ENCODE data around the gene B2M.
"Not testable (repeated sequence)": the region's sequence is repeated elsewhere in the genome, so short reads cannot be mapped to it uniquely, and the experiment has no call there.

Gene B2M

DNA sequence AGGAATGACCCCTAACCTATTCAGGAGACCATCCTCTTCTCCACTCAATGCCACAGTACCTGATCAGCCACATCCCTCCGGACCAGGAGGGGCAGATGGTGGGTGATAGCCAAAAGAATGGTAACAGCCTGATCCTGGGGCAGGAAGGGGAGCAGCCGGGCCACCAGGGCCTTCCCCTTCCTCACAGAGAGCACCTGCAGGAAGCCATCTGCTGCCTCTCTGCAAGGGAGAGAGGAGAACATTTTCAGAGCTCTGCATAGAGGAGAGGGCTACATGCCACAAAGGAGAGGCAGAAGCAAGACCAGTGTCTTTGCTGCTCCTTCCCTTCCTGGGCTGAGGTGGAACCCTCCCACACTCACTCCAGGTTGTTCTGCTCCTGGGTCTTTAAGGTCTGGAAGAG lies 42.4 kb upstream of the B2M start:
- TF ChIP-seq CTCF (IDR thresholded peaks at IDR 0.05; ENCODE audit: low read depth, low read length): no peak
- DNase-seq (ENCODE audit: extremely low read depth, low read depth): no peak

DNA sequence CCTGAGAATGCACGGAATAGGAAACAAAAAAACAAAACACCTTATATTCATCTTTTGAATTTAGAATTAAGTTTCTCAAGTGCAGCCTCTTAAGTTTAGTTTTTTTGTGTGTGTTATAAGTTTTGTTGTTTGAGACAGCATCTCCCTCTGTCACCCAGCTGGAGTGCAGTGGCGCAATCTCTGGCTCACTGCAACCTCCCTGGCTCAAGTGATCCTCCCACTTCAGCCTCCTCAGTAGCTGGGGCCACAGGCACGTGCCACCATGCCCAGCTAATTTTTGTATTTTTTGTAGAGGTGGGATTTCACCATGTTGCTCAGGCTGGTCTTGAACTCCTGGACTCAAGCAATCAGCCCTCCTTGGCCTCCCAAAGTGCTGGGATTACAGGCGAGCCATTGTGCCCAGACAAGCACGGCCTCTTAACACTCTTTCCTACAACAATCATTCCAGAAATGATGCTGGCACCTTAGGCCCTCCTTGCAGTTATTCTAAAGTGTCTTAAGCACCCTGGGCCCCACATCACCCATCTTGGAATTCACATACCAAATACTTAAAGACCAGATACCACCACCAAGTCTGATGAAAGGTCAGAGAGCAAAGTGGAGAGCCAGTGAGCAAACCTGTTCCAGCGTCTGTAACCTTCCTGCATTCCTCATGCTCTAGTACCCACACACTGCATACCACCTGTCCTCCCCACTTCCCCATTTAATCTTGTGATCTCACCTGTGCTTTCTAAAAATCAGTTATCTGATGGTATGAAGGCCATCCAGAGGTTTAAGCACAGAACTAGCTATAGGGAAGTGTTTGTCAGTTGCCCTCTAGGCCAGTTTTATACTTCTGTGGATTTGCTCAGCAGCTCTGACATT lies 41.0 kb upstream of the B2M start:
- DNase-seq (ENCODE audit: extremely low read depth, low read depth): no peak
- no peak for TF ChIP-seq CTCF (IDR thresholded peaks at IDR 0.05; ENCODE audit: low read depth, low read length)

GRCh38 chr15:44673639-44674038 lies 37.7 kb upstream of the B2M start:
- TF ChIP-seq CTCF (IDR thresholded peaks at IDR 0.05; ENCODE audit: low read depth, low read length): no peak
- no peak for DNase-seq (ENCODE audit: extremely low read depth, low read depth)

GRCh38 chr15:44675911-44676310 lies 35.4 kb upstream of the B2M start:
- no peak for DNase-seq (ENCODE audit: extremely low read depth, low read depth)
- no peak for TF ChIP-seq CTCF (IDR thresholded peaks at IDR 0.05; ENCODE audit: low read depth, low read length)

DNA sequence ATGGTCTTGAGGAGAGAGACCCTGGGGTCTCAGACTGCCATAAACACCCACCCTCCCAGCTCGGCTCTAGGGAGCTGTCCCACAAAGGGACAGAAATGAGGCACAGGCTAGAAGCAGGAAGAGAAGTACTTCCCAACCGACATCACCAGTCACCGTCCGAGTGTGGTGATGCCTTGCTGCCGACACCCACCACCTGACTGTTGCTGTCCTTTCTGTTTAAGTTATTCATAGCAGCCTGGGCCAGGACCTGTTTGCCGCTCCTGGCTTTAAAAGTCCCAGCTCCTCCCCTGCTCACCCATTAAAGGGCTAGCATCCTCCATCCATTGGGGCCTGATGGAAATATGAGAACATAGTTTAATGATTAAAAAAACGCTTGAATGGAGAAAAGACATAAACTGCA lies 34.6 kb upstream of the B2M start:
- no peak for TF ChIP-seq CTCF (IDR thresholded peaks at IDR 0.05; ENCODE audit: low read depth, low read length)
- no peak for DNase-seq (ENCODE audit: extremely low read depth, low read depth)

DNA sequence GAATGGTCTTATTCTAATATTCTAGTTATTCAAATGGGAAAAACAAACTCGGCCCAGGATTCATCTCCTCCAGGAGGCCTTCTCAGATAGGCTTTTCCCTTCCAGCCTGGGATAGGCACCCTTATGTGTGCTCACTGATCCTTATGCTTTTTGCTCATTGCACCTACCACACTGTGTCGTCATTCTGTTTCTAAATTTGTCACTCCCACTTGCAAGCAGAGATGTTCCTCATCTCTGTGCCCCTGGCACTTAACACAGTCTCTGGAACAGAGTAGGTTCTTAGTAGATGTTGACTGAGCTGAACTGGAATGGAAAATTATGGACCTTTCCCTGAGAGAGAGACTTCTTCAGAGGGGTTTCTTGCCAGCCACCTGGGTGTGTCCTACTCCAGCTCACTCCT lies 29.1 kb upstream of the B2M start:
- TF ChIP-seq CTCF (IDR thresholded peaks at IDR 0.05; ENCODE audit: low read depth, low read length): no peak
- DNase-seq (ENCODE audit: extremely low read depth, low read depth): no peak

- DNase-seq (ENCODE audit: extremely low read depth, low read depth): not testable (repeated sequence)
These were observed 28.3 kb upstream of the B2M start for GRCh38 chr15:44682809-44683682.

DNA sequence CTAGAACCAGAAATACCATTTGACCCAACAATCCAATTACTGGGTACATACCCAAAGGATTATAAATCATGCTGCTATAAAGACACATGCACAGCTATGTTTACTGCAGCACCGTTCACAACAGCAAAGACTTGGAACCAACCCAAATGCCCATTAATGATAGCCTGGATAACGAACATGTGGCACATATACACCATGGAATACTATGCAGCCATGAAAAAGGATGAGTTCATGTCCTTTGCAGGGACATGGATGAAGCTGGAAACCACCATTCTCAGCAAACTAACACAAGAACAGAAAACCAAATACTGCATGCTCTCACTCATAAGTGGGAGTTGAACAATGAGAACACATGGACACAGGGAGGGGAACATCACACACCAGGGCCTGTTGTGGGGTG lies 22.0 kb upstream of the B2M start:
- DNase-seq (ENCODE audit: extremely low read depth, low read depth): not testable (repeated sequence)

DNA sequence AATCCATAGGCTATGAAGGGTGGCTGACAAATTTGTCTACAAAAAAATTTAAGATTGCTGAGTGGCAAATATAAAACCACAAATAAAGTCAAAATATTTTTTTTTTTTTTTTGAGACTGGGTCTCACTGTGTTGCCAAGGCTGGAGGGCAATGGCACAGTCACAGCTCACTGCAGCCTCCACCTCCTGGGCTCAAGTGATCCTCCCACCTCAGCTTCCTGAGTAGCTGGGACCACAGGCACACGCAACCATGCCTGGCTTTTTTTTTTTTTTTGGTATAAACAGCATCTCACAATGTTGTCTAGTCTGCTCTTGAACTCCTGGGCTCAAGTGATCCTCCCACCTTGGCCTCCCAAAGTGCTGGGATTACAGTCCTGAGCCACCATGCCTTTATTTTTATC lies 21.1 kb upstream of the B2M start:
- DNase-seq (ENCODE audit: extremely low read depth, low read depth): not testable (repeated sequence)
